ENCODE results near the gene KANSL1.
"Not testable (repeated sequence)": the region's sequence is repeated elsewhere in the genome, so short reads cannot be mapped to it uniquely, and the experiment has no call there.

- not testable (repeated sequence) for TF ChIP-seq CTCF (IDR thresholded peaks at IDR 0.05); EZH2 (IDR thresholded peaks at IDR 0.05; ENCODE audit: borderline replicate concordance, insufficient read depth, low read depth, low read length, poor library complexity, severe bottlenecking)
Observed at GRCh38 chr17:46223041-46223440, 29.8 kb upstream of the KANSL1 start.
